IMR-90 (cell line): ENCODE measurements around the gene CSNK1D. TPM values are rescaled to one million over a fixed set of nuclear protein-coding genes. Genes with fewer than 3 reads are reported as not detected.
A peak's percentile ranks its signal among the peaks of the same experiment; 100 is the strongest.

Experiments
- ATAC-seq: fragments of 200-7000 bp; cut with Tn5 transposase; 2 replicates; pipeline ENCODE4 v1.9.1; 2020; ENCODE audit warnings: low read depth, mild to moderate bottlenecking, moderate library complexity
- BruUV-seq: library from RNA; stranded (reverse); fragments of 400-500 nt; replicated peaks from 2 replicates; lab custom pipeline; 2021; lab: Mats Ljungman, UMichigan
- CTCF ChIA-PET: fragments of 300-600 bp; formaldehyde crosslinking; extraction: SDS; loops from one replicate; lab custom pipeline; 2021; ENCODE audit warnings: antibody characterized with exemption; lab: Yijun Ruan, JAX
- POLR2A ChIA-PET: fragments of 300-600 bp; sonication (Branson Sonifier 250); formaldehyde crosslinking; loops from one replicate; lab custom pipeline; 2022; ENCODE audit warnings: antibody characterized with exemption; ENCODE audit not compliant: unreplicated experiment; lab: Charles Lee
- DNase-seq: peaks from one replicate; pipeline ENCODE4 v3.0.0; 2013
- H2AFZ ChIP-seq: replicated peaks from 2 replicates; pipeline ENCODE3; 2013; ENCODE audit warnings: low read length, mild to moderate bottlenecking; ENCODE audit not compliant: poor library complexity
- H2AK5ac ChIP-seq: 2 replicates; pipeline ENCODE4 v1.6.1; 2013; ENCODE audit warnings: low read depth, low read length, inconsistent platforms
- H2AK9ac ChIP-seq: replicated peaks from 2 replicates; pipeline ENCODE3; 2013; ENCODE audit warnings: mild to moderate bottlenecking, low read depth, low read length, moderate library complexity; ENCODE audit not compliant: poor library complexity
- H2BK120ac ChIP-seq: 2 replicates; pipeline ENCODE4 v1.6.1; 2013; ENCODE audit warnings: low read depth, low read length, inconsistent platforms
- H2BK15ac ChIP-seq: 3 replicates; pipeline ENCODE4 v1.6.1; 2013; ENCODE audit warnings: low read depth, low read length, inconsistent platforms
- H2BK20ac ChIP-seq: 2 replicates; pipeline ENCODE4 v1.6.1; 2013; ENCODE audit warnings: low read depth, mild to moderate bottlenecking, inconsistent platforms, low read length, moderate library complexity
- H2BK5ac ChIP-seq: 2 replicates; pipeline ENCODE4 v1.6.1; 2013; ENCODE audit warnings: mild to moderate bottlenecking, low read depth, low read length, inconsistent platforms; ENCODE audit not compliant: poor library complexity, severe bottlenecking
- H3K14ac ChIP-seq: replicated peaks from 2 replicates; pipeline ENCODE4 v1.6.1; 2013; ENCODE audit warnings: low read depth, low read length, inconsistent platforms
- H3K18ac ChIP-seq: 2 replicates; pipeline ENCODE4 v1.6.1; 2013; ENCODE audit warnings: low read depth, low read length, control low read depth
- H3K23ac ChIP-seq: 2 replicates; pipeline ENCODE4 v1.6.1; 2013; ENCODE audit warnings: low read depth, low read length, inconsistent platforms
- H3K27ac ChIP-seq: 2 replicates; pipeline ENCODE4 v1.5.1; 2013; ENCODE audit warnings: mild to moderate bottlenecking, control low read depth, low read length; ENCODE audit not compliant: insufficient read depth
- H3K27me3 ChIP-seq: 2 replicates; pipeline ENCODE4 v1.6.1; 2013; ENCODE audit warnings: low read length; ENCODE audit not compliant: control insufficient read depth, insufficient read depth
- H3K36me3 ChIP-seq: 2 replicates; pipeline ENCODE4 v1.6.1; 2013; ENCODE audit warnings: low read length, mixed read lengths; ENCODE audit not compliant: control insufficient read depth, insufficient read depth
- H3K4ac ChIP-seq: 2 replicates; pipeline ENCODE4 v1.6.1; 2013; ENCODE audit warnings: low read depth, low read length, inconsistent platforms
- H3K4me1 ChIP-seq: 2 replicates; pipeline ENCODE4 v1.6.1; 2013; ENCODE audit warnings: low read length, mixed read lengths; ENCODE audit not compliant: control insufficient read depth, insufficient read depth
- H3K4me2 ChIP-seq: 2 replicates; pipeline ENCODE4 v1.6.1; 2013; ENCODE audit warnings: low read depth, mild to moderate bottlenecking, control low read depth, low read length, moderate library complexity
- H3K4me3 ChIP-seq: 2 replicates; pipeline ENCODE4 v1.5.1; 2013; ENCODE audit warnings: low read depth, mild to moderate bottlenecking, control low read depth, low read length, moderate library complexity; ENCODE audit not compliant: insufficient read depth
- H3K56ac ChIP-seq: 2 replicates; pipeline ENCODE4 v1.6.1; 2013; ENCODE audit warnings: low read length, inconsistent platforms; ENCODE audit not compliant: insufficient read depth; ENCODE audit errors: extremely low read depth
- H3K79me1 ChIP-seq, 2 experiments: 2 replicates each; pipeline ENCODE4 v1.6.1; 2013; ENCODE audit warnings: low read length in 2 of 2, inconsistent platforms in 1 of 2, low read depth in 1 of 2
- H3K9ac ChIP-seq: 2 replicates; pipeline ENCODE4 v1.6.1; 2013; ENCODE audit warnings: low read depth, low read length, control low read depth
- H3K9me1 ChIP-seq: 2 replicates; pipeline ENCODE4 v1.6.1; 2013; ENCODE audit warnings: low read length, inconsistent platforms; ENCODE audit not compliant: insufficient read depth
- H3K9me3 ChIP-seq: 2 replicates; pipeline ENCODE4 v1.6.1; 2013; ENCODE audit warnings: low read length; ENCODE audit not compliant: control insufficient read depth, insufficient read depth
- H4K20me1 ChIP-seq: 2 replicates; pipeline ENCODE4 v1.6.1; 2013; ENCODE audit warnings: low read length, inconsistent platforms; ENCODE audit not compliant: insufficient read depth
- H4K5ac ChIP-seq: 2 replicates; pipeline ENCODE4 v1.6.1; 2013; ENCODE audit warnings: mild to moderate bottlenecking, low read depth, low read length, control low read depth
- H4K8ac ChIP-seq, 2 experiments: 2 replicates each; pipeline ENCODE4 v1.6.1; 2013; ENCODE audit warnings: low read depth in 2 of 2, low read length in 2 of 2, control low read depth in 1 of 2, inconsistent platforms in 1 of 2
- H4K91ac ChIP-seq: 2 replicates; pipeline ENCODE4 v1.6.1; 2013; ENCODE audit warnings: low read depth, low read length, inconsistent platforms; ENCODE audit not compliant: insufficient read depth
- BHLHE40 ChIP-seq: fragments of 150-350 bp; IDR thresholded peaks from 2 replicates; pipeline ENCODE4 v1.6.1; 2016; ENCODE audit warnings: mild to moderate bottlenecking, low read depth, low read length
- CEBPB ChIP-seq: IDR thresholded peaks from 2 replicates; pipeline ENCODE4 v1.6.1; 2012; ENCODE audit warnings: low read depth, low read length, improper control_type of control experiment
- FOS ChIP-seq: fragments of 150-350 bp; IDR thresholded peaks from 2 replicates; pipeline ENCODE4 v1.6.1; 2016; ENCODE audit warnings: low read depth, low read length
- MAFK ChIP-seq: IDR thresholded peaks from 2 replicates; pipeline ENCODE4 v1.6.1; 2012; ENCODE audit warnings: low read depth, low read length, improper control_type of control experiment
- MXI1 ChIP-seq: IDR thresholded peaks from 2 replicates; pipeline ENCODE4 v1.6.1; 2012; ENCODE audit warnings: low read depth, mild to moderate bottlenecking, low read length, moderate library complexity, borderline replicate concordance
- NFE2L2 ChIP-seq: fragments of 150-350 bp; IDR thresholded peaks from 2 replicates; pipeline ENCODE4 v1.6.1; 2016; ENCODE audit warnings: low read depth, mild to moderate bottlenecking, low read length
- POLR2A ChIP-seq: IDR thresholded peaks from 2 replicates; pipeline ENCODE4 v1.6.1; 2012; ENCODE audit warnings: mild to moderate bottlenecking, low read depth, low read length
- RAD21 ChIP-seq: IDR thresholded peaks from 2 replicates; pipeline ENCODE4 v1.6.1; 2012; ENCODE audit warnings: low read length, improper control_type of control experiment
- RCOR1 ChIP-seq: IDR thresholded peaks from 2 replicates; pipeline ENCODE4 v1.6.1; 2012; ENCODE audit warnings: mild to moderate bottlenecking, low read length, improper control_type of control experiment; ENCODE audit not compliant: insufficient replicate concordance
- RFX5 ChIP-seq: IDR thresholded peaks from 2 replicates; pipeline ENCODE4 v1.8.0; 2012; ENCODE audit warnings: low read depth, mild to moderate bottlenecking, low read length, moderate library complexity
- SMC3 ChIP-seq: fragments of 150-350 bp; IDR thresholded peaks from 2 replicates; pipeline ENCODE4 v1.6.1; 2016; ENCODE audit warnings: low read depth, mild to moderate bottlenecking, antibody characterized with exemption, low read length, moderate library complexity
- USF2 ChIP-seq: fragments of 150-350 bp; IDR thresholded peaks from 2 replicates; pipeline ENCODE4 v1.6.1; 2017; ENCODE audit warnings: mild to moderate bottlenecking, antibody characterized with exemption, low read length, low read depth
- WGBS, 2 experiments: methylation state at CpG; one replicate each; pipeline versions ENCODE4 v1.1.5 to v1.1.7; 2013; ENCODE audit warnings: missing lambda C conversion rate in 2 of 2; ENCODE audit not compliant: insufficient read length in 1 of 2; ENCODE audit errors: extremely low coverage in 2 of 2; 5-methylcytosine and 5-hydroxymethylcytosine counted together
- dilution Hi-C: fragments of 300-500 bp; cut with HindIII; formaldehyde crosslinking; loops from one replicate; pipeline ENCODE4 v1.14.3; 2018; ENCODE audit warnings: low sequenced_read_pairs; ENCODE audit not compliant: unreplicated experiment
- in situ Hi-C: fragments of 300-500 bp; cut with MboI; formaldehyde crosslinking; loops from 3 replicates; pipeline ENCODE4 v1.14.3; 2019; ENCODE audit warnings: low sequenced_read_pairs, inconsistent platforms, mixed read lengths
- intact Hi-C: fragments of 100-400 bp; cut with micrococcal nuclease; formaldehyde crosslinking; loops from 2 replicates; pipeline ENCODE4 v1.10.0; 2022
- polyA plus RNA-seq, 3 experiments: library from polyadenylated mRNA; depleted of rRNA; stranded (reverse); fragments of >200 nt; gene quantifications; 2 replicates each; pipeline ENCODE4 v1.2.3, GENCODE V29; 2012; ENCODE audit warnings: low replicate concordance in 1 of 3
- total RNA-seq: library from RNA; depleted of rRNA; stranded (reverse); fragments of >200 nt; gene quantifications from 2 replicates; pipeline ENCODE4 v1.2.3, GENCODE V29; 2012
- TF ChIP-seq, protein P1 (sequence below): conservative IDR thresholded peaks from 2 replicates; pipeline ENCODE4 v1.5.1; 2012; ENCODE audit warnings: mild to moderate bottlenecking, low read depth, low read length, improper control_type of control experiment
- TF ChIP-seq, protein P2 (sequence below): fragments of 150-350 bp; IDR thresholded peaks from 2 replicates; pipeline ENCODE4 v1.6.1; 2016; ENCODE audit warnings: low read depth, mild to moderate bottlenecking, low read length, moderate library complexity, borderline replicate concordance

Gene CSNK1D
- total and polyA plus RNA-seq, 2 of the 4 experiments (the other 2 are of a cell fraction), result 47.1 to 186 TPM

DNA sequence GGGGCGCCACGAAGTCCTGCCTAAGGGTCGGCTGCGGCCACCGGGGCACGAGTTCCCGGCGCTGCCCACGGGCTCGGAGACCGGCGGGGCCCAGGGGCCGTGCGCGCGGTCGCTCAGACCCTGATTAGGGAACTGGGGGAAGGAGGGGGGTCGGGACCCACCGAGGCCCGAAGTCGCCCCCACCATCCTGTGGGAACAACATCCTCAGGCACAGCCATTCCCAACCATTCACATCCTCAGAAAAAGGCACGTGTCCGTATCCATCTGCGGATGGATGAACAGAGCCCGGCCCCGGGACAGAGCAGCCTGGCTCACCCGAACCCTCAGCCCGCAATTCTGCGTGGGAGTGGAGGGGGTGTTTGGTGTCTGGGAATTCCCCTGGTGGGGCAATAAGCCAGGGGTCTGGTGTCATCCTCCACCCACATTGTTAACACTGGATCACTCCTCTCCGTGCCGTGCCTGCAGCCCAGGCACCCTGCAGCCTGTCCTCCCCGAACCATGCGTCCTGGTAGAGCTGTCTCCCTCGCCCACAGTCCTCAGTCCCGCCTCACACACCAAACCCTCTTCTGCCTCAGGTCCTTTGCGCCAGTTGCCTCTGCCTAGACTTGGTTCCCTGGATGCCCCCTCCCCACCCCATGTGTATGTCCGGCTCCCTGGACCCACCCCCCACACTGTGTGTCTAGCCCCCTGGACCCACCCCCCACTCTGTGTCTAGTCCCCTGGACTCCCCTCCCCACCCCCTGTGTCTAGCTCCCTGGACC lies 60.1 kb downstream of the CSNK1D start:
- peaks cover 32% of the 10 kb centered on the region for H3K9me1 ChIP-seq
- no peak overlapping the region; the same call in 2 of the 3 replicates for H2BK15ac ChIP-seq
- peaks cover 39% of the 10 kb centered on the region for H3K4me1 ChIP-seq
- no peaks in the 10 kb centered on the region for H4K20me1 ChIP-seq
- H2AK5ac ChIP-seq, result peak overlapping the region; percentile 69
- H3K23ac ChIP-seq, result peak overlapping the region; percentile 73; the same call in 1 of the 2 replicates
- no peaks in the 10 kb centered on the region for H3K9me3 ChIP-seq
- intact Hi-C loops, result no loop called here
- H4K8ac ChIP-seq, result peak overlapping the region; percentile 2 to 85; a peak in 2 of 4 replicates
- DNase-seq (peak; percentile 89), ATAC-seq (peak; percentile 62)
- peaks cover 22 to 61% of the 10 kb centered on the region in 2 experiments; a peak in 3 of 4 replicates for H3K79me1 ChIP-seq
- H2BK20ac ChIP-seq, result no peak overlapping the region
- H3K36me3 ChIP-seq, result no peaks in the 10 kb centered on the region
- H4K91ac ChIP-seq, result peak overlapping the region; percentile 69; the same call in 1 of the 2 replicates
- H2AFZ ChIP-seq, result peak overlapping the region; percentile 97
- peak overlapping the region; percentile 73 for H3K4me2 ChIP-seq
- in situ Hi-C loops, result no loop called here
- peak overlapping the region; percentile 23; the same call in 1 of the 2 replicates for H4K5ac ChIP-seq
- H3K9ac ChIP-seq, result peak overlapping the region; percentile 71
- dilution Hi-C loops, result no loop called here
- peak overlapping the region; percentile 56; the same call in 1 of the 2 replicates for H3K14ac ChIP-seq
- 18% methylated on average over 4 of the region's 37 CpGs; no CpG with 5 or more reads in 1 of the 2 experiments for WGBS, 2 experiments
- peak overlapping the region; percentile 92 for H3K4me3 ChIP-seq
- peak overlapping the region; percentile 79 for H3K27ac ChIP-seq
- no TSS peak for BruUV-seq
- no peaks in the 10 kb centered on the region for H3K27me3 ChIP-seq
- H2BK120ac ChIP-seq, result peak overlapping the region; percentile 79
- H2BK5ac ChIP-seq, result peak overlapping the region; percentile 59
- ChIA-PET CTCF (no interaction called here), POLR2A (no interaction called here)
- H3K4ac ChIP-seq, result peak overlapping the region; percentile 90
- H2AK9ac ChIP-seq, result peak overlapping the region; percentile 95
- H3K56ac ChIP-seq, result no peak overlapping the region
- no peak overlapping the region for H3K18ac ChIP-seq
- TF ChIP-seq CEBPB (peak; percentile 93), RCOR1 (no peak), FOS (0 out of 2 replicates have a peak, but pooled peaks have one; percentile 11), USF2 (peak; percentile 95), MXI1 (peak; percentile 46; the same call in 1 of the 2 replicates), POLR2A (no peak; the same call in 1 of the 2 replicates), NFE2L2 (no peak), RAD21 (no peak), RFX5 (no peak), BHLHE40 (peak; percentile 68), MAFK (no peak), SMC3 (no peak)
- TF ChIP-seq, protein P1, sequence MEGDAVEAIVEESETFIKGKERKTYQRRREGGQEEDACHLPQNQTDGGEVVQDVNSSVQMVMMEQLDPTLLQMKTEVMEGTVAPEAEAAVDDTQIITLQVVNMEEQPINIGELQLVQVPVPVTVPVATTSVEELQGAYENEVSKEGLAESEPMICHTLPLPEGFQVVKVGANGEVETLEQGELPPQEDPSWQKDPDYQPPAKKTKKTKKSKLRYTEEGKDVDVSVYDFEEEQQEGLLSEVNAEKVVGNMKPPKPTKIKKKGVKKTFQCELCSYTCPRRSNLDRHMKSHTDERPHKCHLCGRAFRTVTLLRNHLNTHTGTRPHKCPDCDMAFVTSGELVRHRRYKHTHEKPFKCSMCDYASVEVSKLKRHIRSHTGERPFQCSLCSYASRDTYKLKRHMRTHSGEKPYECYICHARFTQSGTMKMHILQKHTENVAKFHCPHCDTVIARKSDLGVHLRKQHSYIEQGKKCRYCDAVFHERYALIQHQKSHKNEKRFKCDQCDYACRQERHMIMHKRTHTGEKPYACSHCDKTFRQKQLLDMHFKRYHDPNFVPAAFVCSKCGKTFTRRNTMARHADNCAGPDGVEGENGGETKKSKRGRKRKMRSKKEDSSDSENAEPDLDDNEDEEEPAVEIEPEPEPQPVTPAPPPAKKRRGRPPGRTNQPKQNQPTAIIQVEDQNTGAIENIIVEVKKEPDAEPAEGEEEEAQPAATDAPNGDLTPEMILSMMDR, result no peak
- TF ChIP-seq, protein P2, sequence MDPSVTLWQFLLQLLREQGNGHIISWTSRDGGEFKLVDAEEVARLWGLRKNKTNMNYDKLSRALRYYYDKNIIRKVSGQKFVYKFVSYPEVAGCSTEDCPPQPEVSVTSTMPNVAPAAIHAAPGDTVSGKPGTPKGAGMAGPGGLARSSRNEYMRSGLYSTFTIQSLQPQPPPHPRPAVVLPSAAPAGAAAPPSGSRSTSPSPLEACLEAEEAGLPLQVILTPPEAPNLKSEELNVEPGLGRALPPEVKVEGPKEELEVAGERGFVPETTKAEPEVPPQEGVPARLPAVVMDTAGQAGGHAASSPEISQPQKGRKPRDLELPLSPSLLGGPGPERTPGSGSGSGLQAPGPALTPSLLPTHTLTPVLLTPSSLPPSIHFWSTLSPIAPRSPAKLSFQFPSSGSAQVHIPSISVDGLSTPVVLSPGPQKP, result no peak
